Spleen (tissue), 7 donors: ENCODE measurements around the gene SLIT3.

Source experiments
- CTCF ChIP-seq, 11 experiments: fragments of 200-600 bp in 7 of 11; fragments of 450-650 bp in 4 of 11; sonication (generic) in 4 of 11; IDR thresholded peaks in 8 of 11; conservative IDR thresholded peaks in 3 of 11; 1 replicate in 7 of 11; 2 replicates in 4 of 11; pipeline versions ENCODE4 v1.4.0 to v1.8.0; 2016 to 2021; ENCODE audit warnings: antibody characterized with exemption in 11 of 11, inconsistent platforms in 4 of 11, mild to moderate bottlenecking in 1 of 11
- POLR2A ChIP-seq, 3 donors: fragments of 450-650 bp; IDR thresholded peaks; one replicate each; pipeline ENCODE4 v1.5.1; 2017; ENCODE audit warnings: antibody characterized with exemption in 3 of 3, mild to moderate bottlenecking in 1 of 3
- POLR2AphosphoS5 ChIP-seq, 3 donors: sonication (generic); formaldehyde crosslinking; IDR thresholded peaks; one replicate each; pipeline ENCODE4 v1.5.1; 2017; ENCODE audit warnings: antibody characterized with exemption in 3 of 3
- donor health status: DM: no; HTN: no; CAD: no; lungs with moderate emphysema.
- donor health status: DM: no; HTN: no; CAD: no.
- donor health status: DM: no; HTN: no; CAD: no.

DNA sequence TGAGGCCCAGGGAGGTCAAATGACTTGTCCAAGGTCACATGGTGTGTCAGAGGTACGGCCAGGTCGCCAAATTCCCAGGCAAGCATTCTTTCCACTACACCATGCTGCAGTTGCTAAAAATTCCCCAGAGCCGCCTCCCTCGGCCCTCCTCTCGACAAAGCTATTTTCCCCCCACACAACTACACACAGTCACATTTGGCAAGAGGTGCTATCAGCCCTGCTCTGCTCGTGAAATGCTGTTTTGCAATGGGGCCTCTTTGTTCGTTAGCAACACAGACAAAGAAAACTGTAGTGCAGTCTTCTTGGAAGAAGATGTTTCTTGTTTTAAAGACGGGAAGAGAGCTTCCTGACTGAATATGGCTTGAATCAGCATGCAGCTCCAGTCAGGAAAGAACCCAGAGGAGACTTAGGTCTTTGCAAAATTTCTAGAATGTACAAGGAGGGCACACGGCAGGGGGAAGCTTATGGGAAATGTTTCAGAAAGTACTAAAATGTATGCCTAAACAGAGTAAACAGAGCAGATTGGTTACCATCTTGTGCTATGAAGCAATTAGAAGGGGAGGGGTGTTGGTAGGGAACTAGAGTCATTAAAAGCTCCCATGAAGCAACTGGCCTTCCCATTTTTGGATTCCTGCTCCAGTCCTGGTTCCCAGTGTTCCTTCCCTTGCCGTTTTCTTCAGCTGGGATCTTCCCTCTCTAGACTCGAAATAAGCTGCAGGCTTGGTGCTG is 14.2 kb downstream of the SLIT3 start:
- TF ChIP-seq CTCF (IDR thresholded peaks at IDR 0.05 in 8 of 11, conservative IDR thresholded peaks at IDR 0.05 in 3 of 11) (no peak), POLR2A (IDR thresholded peaks at IDR 0.05) (no peak), POLR2AphosphoS5 (IDR thresholded peaks at IDR 0.05) (no peak)
